K562 (cell line): ENCODE data around the gene PMF1. TPM values are rescaled to one million over a fixed set of nuclear protein-coding genes. Genes with fewer than 3 reads are reported as not detected.

Experiments used
- ATAC-seq: fragments of 200-7000 bp; cut with Tn5 transposase; 3 replicates; pipeline ENCODE4 v1.9.1; 2020; ENCODE audit warnings: moderate library complexity
- BruUV-seq: library from RNA; stranded (reverse); fragments of 400-500 nt; replicated peaks from 2 replicates; lab custom pipeline; 2021; lab: Mats Ljungman, UMichigan
- CTCF ChIA-PET: fragments of 300-600 bp; formaldehyde crosslinking; extraction: SDS; loops from one replicate; lab custom pipeline; 2021; ENCODE audit warnings: low intra/inter-chr PET ratio; lab: Yijun Ruan, JAX
- POLR2A ChIA-PET: fragments of 300-600, 350-650 bp; sonication (Branson Sonifier 250); formaldehyde crosslinking; extraction: SDS; loops from one replicate; lab custom pipeline; 2021; ENCODE audit warnings: antibody characterized with exemption, inconsistent platforms; lab: Yijun Ruan, JAX
- DNase-seq, 4 experiments: peaks; one replicate each; pipeline versions ENCODE4 v3.0.0 to v3.0.0-alpha.2; 2011 to 2018; ENCODE audit warnings: low spot score in 3 of 4, mixed read lengths in 3 of 4; ENCODE audit errors: extremely low read depth in 1 of 4
- FAIRE-seq: peaks from 2 replicates; lab custom pipeline; 2011; peaks lifted over from hg19 to GRCh38; lab: Jason Lieb, UNC
- H2AFZ ChIP-seq: 2 replicates; pipeline ENCODE4 v1.6.0; 2011; ENCODE audit warnings: low read depth, low read length, control low read depth, inconsistent platforms
- H3K27ac ChIP-seq: fragments of 200-600 bp; 3 replicates; pipeline ENCODE4 v1.8.0; 2011; ENCODE audit warnings: low read depth, mild to moderate bottlenecking, control low read depth, inconsistent platforms, low read length, moderate library complexity, mixed read lengths; ENCODE audit errors: extremely low read depth
- H3K27me3 ChIP-seq, 2 experiments: fragments of 300-600 bp in 1 of 2; 2 replicates in 1 of 2; 3 replicates in 1 of 2; pipeline versions ENCODE4 v1.6.0 to v1.8.0; 2011; ENCODE audit warnings: inconsistent platforms in 2 of 2, low read length in 2 of 2, mild to moderate bottlenecking in 1 of 2, mixed read lengths in 1 of 2, moderate library complexity in 1 of 2; ENCODE audit not compliant: control insufficient read depth in 2 of 2, insufficient read depth in 2 of 2
- H3K36me3 ChIP-seq: fragments of 300-600 bp; 3 replicates; pipeline ENCODE4 v1.8.0; 2011; ENCODE audit warnings: mild to moderate bottlenecking, low read length, inconsistent platforms; ENCODE audit not compliant: control insufficient read depth, insufficient read depth
- H3K4me1 ChIP-seq, 2 experiments: fragments of 200-600 bp in 1 of 2; replicated peaks in 1 of 2; 2 replicates in 1 of 2; 3 replicates in 1 of 2; pipeline versions ENCODE4 v1.5.1 to v1.8.0; 2011; ENCODE audit warnings: inconsistent platforms in 2 of 2, low read length in 2 of 2, mild to moderate bottlenecking in 1 of 2, mixed read lengths in 1 of 2, moderate library complexity in 1 of 2; ENCODE audit not compliant: control insufficient read depth in 2 of 2, insufficient read depth in 2 of 2
- H3K4me2 ChIP-seq: 2 replicates; pipeline ENCODE4 v1.6.1; 2011; ENCODE audit warnings: low read length, control low read depth, inconsistent platforms, mixed read lengths; ENCODE audit not compliant: insufficient read depth
- H3K4me3 ChIP-seq: fragments of 200-600 bp; sonication (generic), shearing (Covaris generic); 2 replicates; pipeline ENCODE4 v1.5.1; 2016; ENCODE audit warnings: control low read depth, inconsistent platforms
- H3K79me2 ChIP-seq: fragments of 200-600 bp; 3 replicates; pipeline ENCODE4 v1.8.0; 2011; ENCODE audit warnings: low read length, inconsistent platforms; ENCODE audit not compliant: control insufficient read depth, insufficient read depth
- H3K9ac ChIP-seq, 2 experiments: 2 replicates each; pipeline versions ENCODE4 v1.6.0 to v1.6.1; 2011; ENCODE audit warnings: low read depth in 2 of 2, low read length in 2 of 2, control low read depth in 1 of 2, inconsistent platforms in 1 of 2, mild to moderate bottlenecking in 1 of 2, mixed read lengths in 1 of 2; ENCODE audit not compliant: insufficient read depth in 1 of 2
- H3K9me1 ChIP-seq: one replicate; pipeline ENCODE4 v1.6.0; 2011; ENCODE audit warnings: inconsistent platforms, mild to moderate bottlenecking, low read length, moderate library complexity; ENCODE audit not compliant: control insufficient read depth, insufficient read depth
- H3K9me3 ChIP-seq: replicated peaks from 2 replicates; pipeline ENCODE4 v1.5.1; 2011; ENCODE audit warnings: low read depth, low read length, inconsistent platforms; ENCODE audit not compliant: control insufficient read depth, insufficient read depth
- H4K20me1 ChIP-seq: replicated peaks from 2 replicates; pipeline ENCODE4 v1.6.1; 2011; ENCODE audit warnings: low read length, inconsistent platforms, mixed read lengths; ENCODE audit not compliant: control insufficient read depth, insufficient read depth
- ARID2 ChIP-seq: fragments of 450-650 bp; IDR thresholded peaks from 2 replicates; pipeline ENCODE4 v1.6.1; 2017; ENCODE audit warnings: antibody characterized with exemption, mild to moderate bottlenecking
- ASH1L ChIP-seq: fragments of 450-650 bp; IDR thresholded peaks from 2 replicates; pipeline ENCODE4 v1.6.1; 2018; ENCODE audit warnings: borderline replicate concordance, mild to moderate bottlenecking, low read depth; ENCODE audit not compliant: partially characterized antibody
- GATAD2B ChIP-seq: fragments of 450-650 bp; IDR thresholded peaks from 2 replicates; pipeline ENCODE4 v1.6.1; 2017; ENCODE audit warnings: mild to moderate bottlenecking, borderline replicate concordance
- NR2C1 ChIP-seq, 2 experiments: fragments of 450-650 bp; IDR thresholded peaks; 2 replicates each; pipeline ENCODE4 v1.6.1; 2017; ENCODE audit warnings: mild to moderate bottlenecking in 2 of 2, antibody characterized with exemption in 1 of 2, inconsistent platforms in 1 of 2, missing compliant biosample characterization in 1 of 2, missing genetic modification characterization in 1 of 2
- RBM14 ChIP-seq: fragments of 200-400 bp; formaldehyde crosslinking; IDR thresholded peaks from 2 replicates; pipeline ENCODE4 v1.6.1; 2018; ENCODE audit warnings: low read depth, mild to moderate bottlenecking, low read length, moderate library complexity, borderline replicate concordance; ENCODE audit not compliant: insufficient read depth
- SPI1 ChIP-seq: IDR thresholded peaks from 2 replicates; pipeline ENCODE4 v1.6.1; 2011; ENCODE audit warnings: low read depth, low read length, control low read depth, borderline replicate concordance
- TEAD2 ChIP-seq: fragments of 450-650 bp; IDR thresholded peaks from 2 replicates; pipeline ENCODE4 v1.6.1; 2016; ENCODE audit warnings: missing genetic modification characterization, control low read depth, missing compliant biosample characterization
- ZNF316 ChIP-seq: fragments of 450-650 bp; IDR thresholded peaks from 2 replicates; pipeline ENCODE4 v1.6.1; 2016
- WGBS: fragments of 100-300 bp; shearing (Covaris generic); methylation state at CpG from one replicate; pipeline ENCODE4 v1.1.6; 2016; ENCODE audit warnings: low coverage, mixed read lengths; ENCODE audit not compliant: insufficient coverage; ENCODE audit errors: missing lambda C conversion rate; 5-methylcytosine and 5-hydroxymethylcytosine counted together
- in situ Hi-C: fragments of 300-500 bp; cut with MboI; formaldehyde crosslinking; loops from 4 replicates; pipeline ENCODE4 v1.15.0; 2018; ENCODE audit warnings: inconsistent platforms, mixed read lengths
- intact Hi-C: fragments of 100-400 bp; cut with micrococcal nuclease; formaldehyde crosslinking; loops from 2 replicates; pipeline ENCODE4 v1.14.2; 2022
- polyA plus RNA-seq, 8 experiments: library from polyadenylated mRNA; depleted of rRNA in 4 of 8; stranded (reverse) in 5 of 8; unstranded in 3 of 8; fragments of >200 nt; fragmentation: Nextera tagmentation in 2 of 8; fragmentation: Illumina TruSeq in 1 of 8; extraction: Ambion mirVana in 2 of 8; extraction: Trizol in 1 of 8; gene quantifications; 2 replicates each; pipeline versions ENCODE4 v1.2.1 to v1.2.3, GENCODE V29; 2011 to 2014; ENCODE audit warnings: inconsistent platforms in 1 of 8, missing spikeins in 1 of 8
- total RNA-seq, 7 experiments: library from RNA; depleted of rRNA in 6 of 7; stranded (reverse); fragments of >200 nt in 6 of 7; fragmentation: Illumina TruSeq in 2 of 7; extraction: Trizol in 2 of 7; gene quantifications; 2 replicates each; pipeline versions ENCODE4 v1.2.1 to v1.2.3, GENCODE V29; 2011 to 2021; ENCODE audit warnings: low replicate concordance in 1 of 7

PMF1 gene
- total and polyA plus RNA-seq, 9 of the 15 experiments (the other 6 are each of a cell fraction or from before 2014, with no cell fraction given), result 9.4 to 92.9 (median 71.0) TPM

GRCh38 chr1:156165083-156165482, 47.7 kb upstream of the PMF1 start:
- FAIRE-seq (no peak), ATAC-seq (no peak)
- in situ Hi-C loops, result no loop called here
- Histone ChIP-seq H3K36me3 (no peaks in the 10 kb centered on the region), H3K27ac (no peak overlapping the region), H3K27me3 (no peaks in the 10 kb centered on the region), H3K9ac (no peak overlapping the region)
- CTCF ChIA-PET, result no interaction called here
- TF ChIP-seq SPI1 (0 out of 2 replicates have a peak, but pooled peaks have one; percentile 31), GATAD2B (no peak)
- TF ChIP-seq, all 486 proteins: peak for 1
- H3K4me2 ChIP-seq, result no peak overlapping the region
- no TSS peak for BruUV-seq
- H3K4me3 ChIP-seq, result no peak overlapping the region
- H3K9me1 ChIP-seq, result no peaks in the 10 kb centered on the region
- no peaks in the 10 kb centered on the region for H3K9me3 ChIP-seq
- H3K4me1 ChIP-seq, result peaks cover 16 to 22% of the 10 kb centered on the region in 2 experiments
- POLR2A ChIA-PET, result interaction anchor here (1.0 to 2.0 kb wide), 4 partner anchors 8 to 48 kb away, joined by 3 to 8 read pairs (median 5); partner anchors contain the start of gene PMF1
- H3K79me2 ChIP-seq, result no peaks in the 10 kb centered on the region
- no peak for DNase-seq
- WGBS, result 88% methylated on average over 2 of the region's 2 CpGs
- H2AFZ ChIP-seq, result no peak overlapping the region
- no peaks in the 10 kb centered on the region for H4K20me1 ChIP-seq
- intact Hi-C loops, result no loop called here

GRCh38 chr1:156167536-156167935, 45.3 kb upstream of the PMF1 start:
- H4K20me1 ChIP-seq, result no peaks in the 10 kb centered on the region

More at GRCh38 chr1:156167536-156167935, 45.3 kb upstream of the PMF1 start:
- intact Hi-C loops (no loop called here), in situ Hi-C loops (no loop called here)
- no peak overlapping the region for H3K4me2 ChIP-seq
- no peaks in the 10 kb centered on the region for H3K79me2 ChIP-seq
- H3K4me1 ChIP-seq, result peaks cover 3% of the 10 kb centered on the region in 2 experiments; a peak in 3 of 5 replicates
- H3K27me3 ChIP-seq, result no peaks in the 10 kb centered on the region
- ATAC-seq, result no peak
- ChIA-PET CTCF (no interaction called here), POLR2A (no interaction called here)
- H3K9ac ChIP-seq, result no peak overlapping the region
- BruUV-seq, result no TSS peak
- 33% methylated on average over 5 of the region's 5 CpGs for WGBS
- no peak overlapping the region for H2AFZ ChIP-seq
- no peak overlapping the region for H3K27ac ChIP-seq
- H3K4me3 ChIP-seq, result no peak overlapping the region
- no peaks in the 10 kb centered on the region for H3K36me3 ChIP-seq
- FAIRE-seq, result no peak
- TF ChIP-seq RBM14, result no peak
- no peak for TF ChIP-seq TEAD2 (tag)
- no peak for TF ChIP-seq ARID2
- TF ChIP-seq ASH1L, result no peak
- no peak for TF ChIP-seq ZNF316
- no peak for TF ChIP-seq NR2C1 (IDR thresholded peaks at IDR 0.05)
- no peak for TF ChIP-seq NR2C1 (tag; IDR thresholded peaks at IDR 0.05)
- DNase-seq, result no peak
- no peaks in the 10 kb centered on the region for H3K9me1 ChIP-seq
- H3K9me3 ChIP-seq, result no peaks in the 10 kb centered on the region
